Stimulated activated naive CD8-positive, alpha-beta T cell treated with anti-CD3 and anti-CD28 coated beads, Interleukin-15, Interleukin-2, amounts not matched to agents 100 ng/mL and 50 ng/mL, for 24 hours (primary cell): ENCODE results near the gene OXNAD1.

Experiments
- H3K27ac Mint-ChIP-seq: one replicate; pipeline ENCODE4 v1.8.0; 2021; ENCODE audit warnings: mild to moderate bottlenecking, mixed read lengths
- H3K27me3 Mint-ChIP-seq: one replicate; pipeline ENCODE4 v1.8.0; 2021; ENCODE audit warnings: mixed read lengths
- H3K36me3 Mint-ChIP-seq: one replicate; pipeline ENCODE4 v1.8.0; 2021; ENCODE audit warnings: low read depth, mixed read lengths
- H3K4me1 Mint-ChIP-seq: one replicate; pipeline ENCODE4 v1.8.0; 2021; ENCODE audit warnings: low read depth, mixed read lengths
- H3K4me3 Mint-ChIP-seq: one replicate; pipeline ENCODE4 v1.8.0; 2021; ENCODE audit warnings: mild to moderate bottlenecking, mixed read lengths
- H3K9me3 Mint-ChIP-seq: one replicate; pipeline ENCODE4 v1.8.0; 2021; ENCODE audit warnings: mixed read lengths

OXNAD1 gene

GRCh38 chr3:16240229-16241023 lies 24.6 kb upstream of the OXNAD1 start:
- H3K27me3 Mint-ChIP-seq = peaks cover 1% of the 10 kb centered on the region
- no peaks in the 10 kb centered on the region for H3K36me3 Mint-ChIP-seq
- peak overlapping the region; percentile 3 for H3K27ac Mint-ChIP-seq
- peaks cover 7% of the 10 kb centered on the region for H3K4me1 Mint-ChIP-seq
- no peak overlapping the region for H3K4me3 Mint-ChIP-seq
- no peaks in the 10 kb centered on the region for H3K9me3 Mint-ChIP-seq

- H3K27ac Mint-ChIP-seq = no peak overlapping the region
Observed at GRCh38 chr3:16241225-16241624, 23.8 kb upstream of the OXNAD1 start.

GRCh38 chr3:16242177-16242576 lies 22.8 kb upstream of the OXNAD1 start:
- Mint-ChIP-seq H3K27me3 (no peaks in the 10 kb centered on the region), H3K4me1 (peaks cover 9% of the 10 kb centered on the region), H3K36me3 (no peaks in the 10 kb centered on the region), H3K27ac (no peak overlapping the region), H3K9me3 (no peaks in the 10 kb centered on the region), H3K4me3 (no peak overlapping the region)

More at GRCh38 chr3:16241225-16241624, 23.8 kb upstream of the OXNAD1 start:
- Mint-ChIP-seq H3K4me3 (no peak overlapping the region), H3K36me3 (no peaks in the 10 kb centered on the region), H3K4me1 (peaks cover 7% of the 10 kb centered on the region), H3K9me3 (no peaks in the 10 kb centered on the region), H3K27me3 (no peaks in the 10 kb centered on the region)

GRCh38 chr3:16243706-16244490 lies 21.1 kb upstream of the OXNAD1 start:
- H3K27ac Mint-ChIP-seq = peak overlapping the region; percentile 4

GRCh38 chr3:16245609-16246008 lies 19.4 kb upstream of the OXNAD1 start:
- H3K4me3 Mint-ChIP-seq = no peak overlapping the region
- no peaks in the 10 kb centered on the region for H3K27me3 Mint-ChIP-seq

More at GRCh38 chr3:16243706-16244490, 21.1 kb upstream of the OXNAD1 start:
- Mint-ChIP-seq H3K27me3 (no peaks in the 10 kb centered on the region), H3K4me1 (peaks cover 15% of the 10 kb centered on the region), H3K4me3 (no peak overlapping the region), H3K9me3 (no peaks in the 10 kb centered on the region), H3K36me3 (no peaks in the 10 kb centered on the region)

GRCh38 chr3:16247282-16248061 lies 17.5 kb upstream of the OXNAD1 start:
- H3K4me3 Mint-ChIP-seq = no peak overlapping the region
- no peaks in the 10 kb centered on the region for H3K27me3 Mint-ChIP-seq
- no peaks in the 10 kb centered on the region for H3K9me3 Mint-ChIP-seq
- peaks cover 8% of the 10 kb centered on the region for H3K4me1 Mint-ChIP-seq
- H3K36me3 Mint-ChIP-seq = no peaks in the 10 kb centered on the region
- no peak overlapping the region for H3K27ac Mint-ChIP-seq

More at GRCh38 chr3:16245609-16246008, 19.4 kb upstream of the OXNAD1 start:
- Mint-ChIP-seq H3K9me3 (no peaks in the 10 kb centered on the region), H3K36me3 (no peaks in the 10 kb centered on the region), H3K4me1 (peaks cover 10% of the 10 kb centered on the region), H3K27ac (no peak overlapping the region)

- no peaks in the 10 kb centered on the region for H3K9me3 Mint-ChIP-seq
- no peaks in the 10 kb centered on the region for H3K36me3 Mint-ChIP-seq
- H3K4me3 Mint-ChIP-seq = no peak overlapping the region
- H3K27ac Mint-ChIP-seq = no peak overlapping the region
- peaks cover 12% of the 10 kb centered on the region for H3K4me1 Mint-ChIP-seq
- no peaks in the 10 kb centered on the region for H3K27me3 Mint-ChIP-seq
Observed at GRCh38 chr3:16248556-16248955, 16.5 kb upstream of the OXNAD1 start.

GRCh38 chr3:16249336-16249735 lies 15.7 kb upstream of the OXNAD1 start:
- H3K4me1 Mint-ChIP-seq = peaks cover 12% of the 10 kb centered on the region
- H3K36me3 Mint-ChIP-seq = no peaks in the 10 kb centered on the region
- no peak overlapping the region for H3K4me3 Mint-ChIP-seq
- H3K27me3 Mint-ChIP-seq = no peaks in the 10 kb centered on the region
- no peak overlapping the region for H3K27ac Mint-ChIP-seq
- H3K9me3 Mint-ChIP-seq = no peaks in the 10 kb centered on the region

- H3K9me3 Mint-ChIP-seq = no peaks in the 10 kb centered on the region
- peaks cover 14% of the 10 kb centered on the region for H3K4me1 Mint-ChIP-seq
- no peak overlapping the region for H3K27ac Mint-ChIP-seq
Observed at GRCh38 chr3:16249886-16250285, 15.1 kb upstream of the OXNAD1 start.

GRCh38 chr3:16251316-16252085 lies 13.5 kb upstream of the OXNAD1 start:
- Mint-ChIP-seq H3K36me3 (no peaks in the 10 kb centered on the region), H3K4me3 (no peak overlapping the region), H3K27ac (peak overlapping the region; percentile 57), H3K9me3 (no peaks in the 10 kb centered on the region), H3K4me1 (peaks cover 17% of the 10 kb centered on the region), H3K27me3 (no peaks in the 10 kb centered on the region)

More at GRCh38 chr3:16249886-16250285, 15.1 kb upstream of the OXNAD1 start:
- H3K4me3 Mint-ChIP-seq = no peak overlapping the region
- H3K36me3 Mint-ChIP-seq = no peaks in the 10 kb centered on the region
- H3K27me3 Mint-ChIP-seq = no peaks in the 10 kb centered on the region

GRCh38 chr3:16252243-16252978 lies 12.6 kb upstream of the OXNAD1 start:
- peaks cover 13% of the 10 kb centered on the region for H3K4me1 Mint-ChIP-seq
- no peak overlapping the region for H3K27ac Mint-ChIP-seq
- H3K36me3 Mint-ChIP-seq = no peaks in the 10 kb centered on the region
- H3K4me3 Mint-ChIP-seq = no peak overlapping the region
- no peaks in the 10 kb centered on the region for H3K9me3 Mint-ChIP-seq
- H3K27me3 Mint-ChIP-seq = no peaks in the 10 kb centered on the region

- Mint-ChIP-seq H3K27me3 (no peaks in the 10 kb centered on the region), H3K36me3 (no peaks in the 10 kb centered on the region)
Observed at GRCh38 chr3:16252988-16253387, 12.0 kb upstream of the OXNAD1 start.

GRCh38 chr3:16253601-16254000 lies 11.4 kb upstream of the OXNAD1 start:
- peaks cover 10% of the 10 kb centered on the region for H3K4me1 Mint-ChIP-seq
- no peak overlapping the region for H3K27ac Mint-ChIP-seq
- no peaks in the 10 kb centered on the region for H3K36me3 Mint-ChIP-seq
- no peaks in the 10 kb centered on the region for H3K27me3 Mint-ChIP-seq
- H3K4me3 Mint-ChIP-seq = no peak overlapping the region
- no peaks in the 10 kb centered on the region for H3K9me3 Mint-ChIP-seq

More at GRCh38 chr3:16252988-16253387, 12.0 kb upstream of the OXNAD1 start:
- Mint-ChIP-seq H3K4me3 (no peak overlapping the region), H3K4me1 (peaks cover 10% of the 10 kb centered on the region), H3K27ac (no peak overlapping the region), H3K9me3 (no peaks in the 10 kb centered on the region)
